Subcutaneous adipose tissue (tissue), 4 donors: ENCODE measurements around the gene SRD5A1. TPM values are rescaled to one million over a fixed set of nuclear protein-coding genes. Genes with fewer than 3 reads are reported as not detected.

Experiments
- CTCF ChIP-seq: fragments of 450-650 bp; IDR thresholded peaks from one replicate; pipeline ENCODE4 v1.5.1; 2016; ENCODE audit warnings: low read depth, mild to moderate bottlenecking, control low read depth, antibody characterized with exemption, moderate library complexity
- total RNA-seq, 4 donors: library from RNA; depleted of rRNA; stranded (reverse); fragments of >200 nt; gene quantifications; one replicate each; pipeline ENCODE4 v1.1.0, GENCODE V29; 2016

SRD5A1 gene
- total RNA-seq, 4 donors from 2014 or later, result 1.8 to 4.9 (median 3.5) TPM

- no peak for TF ChIP-seq CTCF
These were observed 88.2 kb downstream of the SRD5A1 start for GRCh38 chr5:6721442-6721841.

- no peak for TF ChIP-seq CTCF
These were observed 88.8 kb downstream of the SRD5A1 start for GRCh38 chr5:6722015-6722414.

- TF ChIP-seq CTCF, result no peak
These were observed 90.0 kb downstream of the SRD5A1 start for GRCh38 chr5:6723122-6723815.

GRCh38 chr5:6723816-6724300, 90.6 kb downstream of the SRD5A1 start:
- no peak for TF ChIP-seq CTCF

Other genes with a start within 250 kb of the SRD5A1 start
- gene UBE2QL1, start 184.6 kb upstream of the SRD5A1 start, total RNA-seq, result 1 to 10 TPM in 2 of 4 donors, under 1 TPM in 2; 0.68 to 3.6 (median 1.5) TPM
- gene NSUN2, start 396 bp upstream of the SRD5A1 start, total RNA-seq, result 10 to 100 TPM; 37.7 to 51.6 (median 42.1) TPM
- 10 to 100 TPM; 25.3 to 44.6 (median 29.4) TPM for gene TENT4A, start 80.0 kb downstream of the SRD5A1 start, total RNA-seq